HUES6 (cell line): ENCODE results near the gene C2CD2.

Experiments
- H3K27ac ChIP-seq: 2 replicates; pipeline ENCODE4 v1.7.0; 2013; ENCODE audit warnings: low read depth, mild to moderate bottlenecking, low read length, inconsistent platforms
- H3K27me3 ChIP-seq: 2 replicates; pipeline ENCODE4 v1.6.1; 2013; ENCODE audit warnings: low read length; ENCODE audit not compliant: control insufficient read depth, insufficient read depth
- H3K36me3 ChIP-seq: 2 replicates; pipeline ENCODE4 v1.6.1; 2013; ENCODE audit warnings: low read length; ENCODE audit not compliant: control insufficient read depth, insufficient read depth
- H3K4me1 ChIP-seq: 2 replicates; pipeline ENCODE4 v1.6.1; 2013; ENCODE audit warnings: low read length; ENCODE audit not compliant: control insufficient read depth, insufficient read depth
- H3K4me3 ChIP-seq: 2 replicates; pipeline ENCODE4 v1.5.1; 2013; ENCODE audit warnings: low read depth, low read length
- H3K9ac ChIP-seq: one replicate; pipeline ENCODE4 v1.6.1; 2013; ENCODE audit warnings: mild to moderate bottlenecking, low read length
- H3K9me3 ChIP-seq: 2 replicates; pipeline ENCODE4 v1.6.1; 2013; ENCODE audit warnings: low read depth, low read length; ENCODE audit not compliant: control insufficient read depth, insufficient read depth

Gene C2CD2

GRCh38 chr21:41836166-41837015 lies 117.4 kb downstream of the C2CD2 start:
- peaks cover 20% of the 10 kb centered on the region for H3K36me3 ChIP-seq
- H3K9ac ChIP-seq: peak overlapping the region; percentile 24
- H3K9me3 ChIP-seq: peaks cover 7% of the 10 kb centered on the region; the same call in 1 of the 2 replicates
- H3K27me3 ChIP-seq: no peaks in the 10 kb centered on the region
- no peak overlapping the region for H3K4me3 ChIP-seq
- no peak overlapping the region for H3K27ac ChIP-seq
- peaks cover 20% of the 10 kb centered on the region for H3K4me1 ChIP-seq

- H3K36me3 ChIP-seq: peaks cover 20% of the 10 kb centered on the region
Observed at GRCh38 chr21:41835711-41836154, 118.1 kb downstream of the C2CD2 start.

More at GRCh38 chr21:41835711-41836154, 118.1 kb downstream of the C2CD2 start:
- H3K9me3 ChIP-seq: peaks cover under 1% of the 10 kb centered on the region; the same call in 1 of the 2 replicates
- H3K9ac ChIP-seq: peak overlapping the region; percentile 24
- peaks cover 20% of the 10 kb centered on the region for H3K4me1 ChIP-seq
- H3K27ac ChIP-seq: no peak overlapping the region
- H3K27me3 ChIP-seq: no peaks in the 10 kb centered on the region
- no peak overlapping the region for H3K4me3 ChIP-seq
